Mesothelial cell of epicardium (in vitro differentiated cells): Measurements from ENCODE around the gene CATSPER1. TPM values are rescaled to one million over a fixed set of nuclear protein-coding genes. Genes with fewer than 3 reads are reported as not detected.

ENCODE experiments used
- DNase-seq, 2 experiments: peaks; one replicate each; pipeline ENCODE4 v3.0.0; 2021; ENCODE audit warnings: low spot score in 2 of 2; ENCODE audit not compliant: unreplicated experiment in 2 of 2
- H3K27ac Mint-ChIP-seq: 2 replicates; pipeline ENCODE4 v1.8.0; 2021; ENCODE audit warnings: mixed read lengths
- H3K27me3 Mint-ChIP-seq: 2 replicates; pipeline ENCODE4 v1.8.0; 2021; ENCODE audit warnings: low read depth, mixed read lengths
- H3K36me3 Mint-ChIP-seq: 2 replicates; pipeline ENCODE4 v1.8.0; 2021; ENCODE audit warnings: mixed read lengths
- H3K4me1 Mint-ChIP-seq: 2 replicates; pipeline ENCODE4 v1.8.0; 2021; ENCODE audit warnings: mixed read lengths
- H3K4me3 Mint-ChIP-seq: 2 replicates; pipeline ENCODE4 v1.8.0; 2021; ENCODE audit warnings: mild to moderate bottlenecking, moderate library complexity, mixed read lengths
- H3K9me3 Mint-ChIP-seq: 2 replicates; pipeline ENCODE4 v1.8.0; 2021; ENCODE audit warnings: mixed read lengths
- total RNA-seq: library from RNA; stranded (reverse); gene quantifications from 3 replicates; pipeline ENCODE4 v1.2.1, GENCODE V29; 2021
- TF ChIP-seq, protein P1 (sequence below): fragments of 200-600 bp; sonication (generic); IDR thresholded peaks from one replicate; pipeline ENCODE4 v1.5.0; 2021; ENCODE audit warnings: antibody characterized with exemption; ENCODE audit not compliant: unreplicated experiment

The CATSPER1 gene
- total RNA-seq, 1 donor from 2014 or later, result not detected

DNA sequence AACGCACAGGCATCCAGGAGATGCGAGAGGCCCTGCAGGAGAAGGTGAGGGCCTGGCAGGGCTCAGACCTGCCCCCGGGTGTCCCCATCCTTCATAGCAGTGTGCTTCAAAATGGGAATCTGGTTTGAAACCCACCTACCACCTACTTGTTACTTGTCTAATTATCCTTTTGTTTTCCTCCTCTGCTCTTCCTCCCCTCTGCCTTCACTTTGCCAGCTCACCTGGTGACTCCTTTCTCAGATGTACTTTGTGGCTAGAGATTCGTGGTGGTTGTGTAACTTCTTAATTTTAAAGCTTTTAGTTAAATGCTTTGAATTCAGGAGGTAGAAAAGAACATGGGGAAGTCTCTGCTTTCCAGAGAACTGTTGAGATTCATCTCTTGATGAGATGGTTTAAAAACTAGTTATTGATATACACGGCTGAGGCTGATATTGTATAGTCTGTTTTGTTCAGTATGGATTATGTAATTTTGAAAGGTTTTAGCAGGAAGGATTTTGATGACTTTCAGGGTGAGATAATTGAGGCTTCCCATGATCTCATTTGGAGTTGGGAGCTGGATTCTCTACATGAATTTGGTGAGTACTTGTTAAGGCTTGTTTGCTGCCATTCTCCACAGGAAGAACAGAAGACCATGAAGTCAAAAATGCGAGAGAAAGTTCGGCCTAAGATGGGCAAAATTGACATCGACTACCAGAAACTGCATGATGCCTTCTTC lies 33.8 kb upstream of the CATSPER1 start:
- TF ChIP-seq, protein P1, sequence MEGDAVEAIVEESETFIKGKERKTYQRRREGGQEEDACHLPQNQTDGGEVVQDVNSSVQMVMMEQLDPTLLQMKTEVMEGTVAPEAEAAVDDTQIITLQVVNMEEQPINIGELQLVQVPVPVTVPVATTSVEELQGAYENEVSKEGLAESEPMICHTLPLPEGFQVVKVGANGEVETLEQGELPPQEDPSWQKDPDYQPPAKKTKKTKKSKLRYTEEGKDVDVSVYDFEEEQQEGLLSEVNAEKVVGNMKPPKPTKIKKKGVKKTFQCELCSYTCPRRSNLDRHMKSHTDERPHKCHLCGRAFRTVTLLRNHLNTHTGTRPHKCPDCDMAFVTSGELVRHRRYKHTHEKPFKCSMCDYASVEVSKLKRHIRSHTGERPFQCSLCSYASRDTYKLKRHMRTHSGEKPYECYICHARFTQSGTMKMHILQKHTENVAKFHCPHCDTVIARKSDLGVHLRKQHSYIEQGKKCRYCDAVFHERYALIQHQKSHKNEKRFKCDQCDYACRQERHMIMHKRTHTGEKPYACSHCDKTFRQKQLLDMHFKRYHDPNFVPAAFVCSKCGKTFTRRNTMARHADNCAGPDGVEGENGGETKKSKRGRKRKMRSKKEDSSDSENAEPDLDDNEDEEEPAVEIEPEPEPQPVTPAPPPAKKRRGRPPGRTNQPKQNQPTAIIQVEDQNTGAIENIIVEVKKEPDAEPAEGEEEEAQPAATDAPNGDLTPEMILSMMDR, result no peak
- Mint-ChIP-seq H3K36me3 (peaks cover 60% of the 10 kb centered on the region), H3K4me3 (no peak overlapping the region), H3K27me3 (no peaks in the 10 kb centered on the region), H3K27ac (no peak overlapping the region), H3K4me1 (no peaks in the 10 kb centered on the region), H3K9me3 (peaks cover 9% of the 10 kb centered on the region)
- no peak for DNase-seq

- H3K27ac Mint-ChIP-seq, result no peak overlapping the region
- DNase-seq, result no peak
- H3K4me1 Mint-ChIP-seq, result peaks cover 17% of the 10 kb centered on the region
- H3K27me3 Mint-ChIP-seq, result no peaks in the 10 kb centered on the region
- TF ChIP-seq, protein P1, result no peak
- no peaks in the 10 kb centered on the region for H3K9me3 Mint-ChIP-seq
- H3K4me3 Mint-ChIP-seq, result no peak overlapping the region
- H3K36me3 Mint-ChIP-seq, result peaks cover 36% of the 10 kb centered on the region
These were observed 30.2 kb upstream of the CATSPER1 start for GRCh38 chr11:66056501-66056900.

- no peak overlapping the region for H3K4me3 Mint-ChIP-seq
- DNase-seq, result no peak
These were observed 28.7 kb upstream of the CATSPER1 start for GRCh38 chr11:66055021-66055420.

DNA sequence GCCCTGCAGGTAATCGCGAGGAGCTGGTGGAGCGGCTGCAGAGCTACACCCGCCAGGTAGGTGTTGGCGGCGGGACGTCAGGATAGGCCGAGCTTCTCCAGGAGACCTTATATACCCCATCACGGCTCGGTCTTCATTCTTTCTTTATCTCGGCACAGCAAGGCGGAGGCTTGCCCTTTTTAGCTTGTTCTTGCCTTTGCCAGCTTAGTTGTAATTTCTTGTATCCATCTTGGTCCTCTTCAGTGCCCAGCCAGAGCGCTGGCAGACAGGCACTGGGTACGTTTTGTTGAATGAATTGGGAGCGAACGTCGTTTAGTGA lies 26.3 kb upstream of the CATSPER1 start:
- Mint-ChIP-seq H3K27me3 (peaks cover 4% of the 10 kb centered on the region), H3K9me3 (no peaks in the 10 kb centered on the region), H3K4me3 (peak overlapping the region; percentile 99), H3K4me1 (peaks cover 46% of the 10 kb centered on the region), H3K27ac (peak overlapping the region; percentile 100), H3K36me3 (peaks cover 13% of the 10 kb centered on the region)
- TF ChIP-seq, protein P1, result no peak
- DNase-seq, result no peak

More at GRCh38 chr11:66055021-66055420, 28.7 kb upstream of the CATSPER1 start:
- no peaks in the 10 kb centered on the region for H3K9me3 Mint-ChIP-seq
- H3K27ac Mint-ChIP-seq, result no peak overlapping the region
- H3K27me3 Mint-ChIP-seq, result no peaks in the 10 kb centered on the region
- H3K4me1 Mint-ChIP-seq, result peaks cover 29% of the 10 kb centered on the region
- H3K36me3 Mint-ChIP-seq, result peaks cover 26% of the 10 kb centered on the region
- TF ChIP-seq, protein P1, result no peak

DNA sequence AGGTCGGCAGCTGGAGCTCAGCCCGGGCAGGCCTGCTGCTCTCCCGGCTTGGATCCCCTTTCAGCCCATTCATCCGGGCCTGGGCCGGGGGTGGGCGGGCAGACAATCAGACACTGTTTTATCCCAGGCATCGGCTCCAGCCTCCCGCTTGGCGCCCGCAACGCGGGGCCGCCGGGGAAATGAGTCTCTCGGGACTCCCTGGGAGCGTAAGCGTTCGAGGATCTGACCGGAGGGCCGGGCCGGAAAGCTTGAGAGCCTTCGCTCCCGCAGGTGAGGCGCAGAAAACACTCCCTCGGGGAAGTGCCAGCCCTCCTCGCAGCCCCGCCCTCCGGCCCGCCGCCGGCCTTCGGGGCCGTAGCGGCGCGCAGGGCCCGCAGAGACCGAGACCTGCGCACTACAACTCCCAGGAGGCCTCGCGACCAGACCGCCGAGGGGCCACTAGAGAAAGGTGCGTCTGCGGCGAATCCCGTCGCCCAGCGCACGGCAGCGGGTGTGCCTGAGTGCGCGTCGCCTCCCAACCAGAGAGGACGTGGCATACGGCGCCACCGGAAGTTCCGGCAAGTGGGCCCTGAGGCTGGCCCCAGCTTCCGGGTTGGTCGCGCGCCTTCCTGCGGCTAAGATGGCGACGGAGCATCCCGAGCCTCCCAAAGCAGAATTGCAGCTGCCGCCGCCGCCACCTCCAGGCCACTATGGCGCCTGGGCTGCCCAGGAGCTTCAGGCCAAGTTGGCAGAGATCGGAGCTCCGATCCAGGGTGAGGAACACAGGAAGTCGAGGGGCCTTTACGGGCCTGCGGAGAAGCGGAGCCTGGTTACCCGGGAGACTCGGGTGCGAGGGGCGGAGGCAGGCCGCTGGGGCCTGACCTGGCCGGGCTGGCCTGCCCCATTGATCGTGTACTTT lies 25.7 kb upstream of the CATSPER1 start, which contains the start of gene SF3B2:
SF3B2 (plus strand) TSS at position 599 of the 898 bp plus-strand sequence; CDS start at position 620, 21 bp downstream.
- H3K27me3 Mint-ChIP-seq, result peaks cover 4% of the 10 kb centered on the region
- peak within 1 kb of the TSS; percentile 99 for H3K4me3 Mint-ChIP-seq
- H3K36me3 Mint-ChIP-seq, result peaks cover 9% of the 10 kb centered on the region
- peak within 1 kb of the TSS; percentile 100 for H3K27ac Mint-ChIP-seq
- DNase-seq, result peak; percentile 94 to 96
- TF ChIP-seq, protein P1, result no peak
- H3K9me3 Mint-ChIP-seq, result no peaks in the 10 kb centered on the region
- peaks cover 46% of the 10 kb centered on the region for H3K4me1 Mint-ChIP-seq
